Retinal pigment epithelial cell (primary cell): Measurements from ENCODE around the gene MDN1.

ENCODE experiments used
- DNase-seq: peaks from one replicate; pipeline ENCODE4 v3.0.0-alpha.2; 2010; ENCODE audit warnings: low read depth
- H3K4me3 ChIP-seq: 2 replicates; pipeline ENCODE4 v1.5.1; 2011; ENCODE audit warnings: mild to moderate bottlenecking, low read length, control low read depth, moderate library complexity
- CTCF ChIP-seq: conservative IDR thresholded peaks from 2 replicates; pipeline ENCODE4 v1.5.1; 2011; ENCODE audit warnings: low read depth, low read length, control low read depth, inconsistent platforms

The MDN1 gene

GRCh38 chr6:89623749-89624148 is 195.8 kb downstream of the MDN1 start:
- no peak for DNase-seq
- no peak for TF ChIP-seq CTCF
- H3K4me3 ChIP-seq, result no peak overlapping the region

GRCh38 chr6:89619567-89619966 is 200.0 kb downstream of the MDN1 start:
- DNase-seq, result no peak
- TF ChIP-seq CTCF, result no peak
- no peak overlapping the region for H3K4me3 ChIP-seq

- DNase-seq, result no peak
- no peak for TF ChIP-seq CTCF
- no peak overlapping the region for H3K4me3 ChIP-seq
Measured at GRCh38 chr6:89618026-89618425, 201.6 kb downstream of the MDN1 start.

GRCh38 chr6:89616531-89616930 is 203.1 kb downstream of the MDN1 start:
- no peak overlapping the region for H3K4me3 ChIP-seq
- DNase-seq, result no peak
- TF ChIP-seq CTCF, result no peak

- TF ChIP-seq CTCF, result no peak
- DNase-seq, result no peak
Measured at GRCh38 chr6:89615882-89616281, 203.7 kb downstream of the MDN1 start.

GRCh38 chr6:89613790-89614189 is 205.8 kb downstream of the MDN1 start:
- no peak overlapping the region for H3K4me3 ChIP-seq
- no peak for DNase-seq
- no peak for TF ChIP-seq CTCF

More at GRCh38 chr6:89615882-89616281, 203.7 kb downstream of the MDN1 start:
- H3K4me3 ChIP-seq, result no peak overlapping the region

GRCh38 chr6:89612121-89612520 is 207.5 kb downstream of the MDN1 start:
- no peak for TF ChIP-seq CTCF
- DNase-seq, result no peak
- H3K4me3 ChIP-seq, result no peak overlapping the region
